HepG2 (cell line): ENCODE measurements around the gene IL2RA. TPM values are rescaled to one million over a fixed set of nuclear protein-coding genes. Genes with fewer than 3 reads are reported as not detected.

Experiments used
- ATF5 ChIP-seq: sonication (generic); formaldehyde crosslinking; IDR thresholded peaks from 2 replicates; pipeline ENCODE4 v1.4.0; 2020; ENCODE audit warnings: mild to moderate bottlenecking, low read depth, missing genetic modification reagents
- CCAR2 ChIP-seq: fragments of 200-400 bp; formaldehyde crosslinking; optimal IDR thresholded peaks from 2 replicates; pipeline ENCODE3; 2018; ENCODE audit warnings: low read depth, mild to moderate bottlenecking, low read length, moderate library complexity
- CREB1 ChIP-seq, 2 experiments: fragments of 450-650 bp in 1 of 2; IDR thresholded peaks; 2 replicates each; pipeline ENCODE4 v1.6.1; 2016 to 2017; ENCODE audit warnings: control low read depth in 1 of 2, mild to moderate bottlenecking in 1 of 2, missing compliant biosample characterization in 1 of 2, missing genetic modification characterization in 1 of 2
- CREB3 ChIP-seq: sonication (generic); formaldehyde crosslinking; IDR thresholded peaks from 2 replicates; pipeline ENCODE4 v1.5.0; 2020; ENCODE audit warnings: missing genetic modification reagents
- DPF2 ChIP-seq: sonication (generic); formaldehyde crosslinking; IDR thresholded peaks from 2 replicates; pipeline ENCODE4 v1.4.0; 2020; ENCODE audit warnings: mild to moderate bottlenecking, low read depth, missing genetic modification reagents, borderline replicate concordance
- ESRRA ChIP-seq: sonication (generic); formaldehyde crosslinking; IDR thresholded peaks from 2 replicates; pipeline ENCODE4 v1.5.1; 2020; ENCODE audit warnings: mild to moderate bottlenecking, low read depth, missing genetic modification reagents
- FOSL2 ChIP-seq: sonication (generic); formaldehyde crosslinking; IDR thresholded peaks from 2 replicates; pipeline ENCODE4 v1.4.0; 2020; ENCODE audit warnings: missing genetic modification reagents
- RBFOX2 ChIP-seq: fragments of 200-400 bp; formaldehyde crosslinking; IDR thresholded peaks from 2 replicates; pipeline ENCODE4 v1.6.1; 2017; ENCODE audit warnings: low read depth, mild to moderate bottlenecking, low read length
- RFX3 ChIP-seq: IDR thresholded peaks from 2 replicates; pipeline ENCODE4 v1.6.1; 2016; ENCODE audit warnings: missing biosample characterization, missing genetic modification reagents
- SOX6 ChIP-seq, 2 experiments: fragments of 450-650 bp in 1 of 2; sonication (generic) in 1 of 2; formaldehyde crosslinking in 1 of 2; IDR thresholded peaks; 2 replicates each; pipeline versions ENCODE4 v1.4.0 to v1.6.1; 2017 to 2020; ENCODE audit warnings: antibody characterized with exemption in 1 of 2, mild to moderate bottlenecking in 1 of 2, missing genetic modification reagents in 1 of 2
- TEAD2 ChIP-seq: sonication (generic); formaldehyde crosslinking; IDR thresholded peaks from 2 replicates; pipeline ENCODE4 v1.9.0; 2021; ENCODE audit warnings: missing genetic modification reagents
- ZBTB10 ChIP-seq: sonication (generic); formaldehyde crosslinking; IDR thresholded peaks from 2 replicates; pipeline ENCODE4 v1.4.0; 2020; ENCODE audit warnings: missing genetic modification reagents, borderline replicate concordance
- ZEB1 ChIP-seq: IDR thresholded peaks from 2 replicates; pipeline ENCODE4 v1.6.1; 2012; ENCODE audit warnings: mild to moderate bottlenecking, low read depth, inconsistent platforms; ENCODE audit not compliant: insufficient replicate concordance
- ZFP36 ChIP-seq: fragments of 150-350 bp; IDR thresholded peaks from 2 replicates; pipeline ENCODE4 v1.6.1; 2018; ENCODE audit warnings: borderline replicate concordance, low read length, low read depth; ENCODE audit not compliant: partially characterized antibody
- ZNF446 ChIP-seq: sonication (generic); formaldehyde crosslinking; IDR thresholded peaks from 2 replicates; pipeline ENCODE4 v1.5.0; 2020; ENCODE audit warnings: mild to moderate bottlenecking, missing genetic modification reagents
- ZNF567 ChIP-seq: sonication (generic); formaldehyde crosslinking; IDR thresholded peaks from 2 replicates; pipeline ENCODE4 v1.8.1; 2023; ENCODE audit warnings: mild to moderate bottlenecking, missing genetic modification reagents, borderline replicate concordance
- polyA plus RNA-seq, 8 experiments: library from polyadenylated mRNA; depleted of rRNA in 3 of 8; stranded (reverse) in 7 of 8; unstranded in 1 of 8; fragments of >200 nt; fragmentation: Illumina TruSeq in 4 of 8; extraction: Trizol in 4 of 8; gene quantifications; 2 replicates each; pipeline versions ENCODE4 v1.2.1 to v1.2.3, GENCODE V29; 2011 to 2016; ENCODE audit warnings: low read depth in 4 of 8, missing spikeins in 1 of 8, mixed read lengths in 1 of 8; ENCODE audit not compliant: insufficient read depth in 1 of 8
- total RNA-seq, 5 experiments: library from RNA; depleted of rRNA; stranded (reverse); fragments of >200 nt; fragmentation: Illumina TruSeq; extraction: Trizol; gene quantifications; 2 replicates each; pipeline ENCODE4 v1.2.3, GENCODE V29; 2016; ENCODE audit warnings: low read depth in 1 of 5
- TF ChIP-seq, protein P1 (sequence below): IDR thresholded peaks from 2 replicates; pipeline ENCODE4 v1.4.0; 2020; ENCODE audit warnings: mild to moderate bottlenecking, missing genetic modification reagents
- TF ChIP-seq, protein P2 (sequence below): IDR thresholded peaks from 2 replicates; pipeline ENCODE4 v1.6.1; 2016

Gene IL2RA
- total and polyA plus RNA-seq, 2 of the 13 experiments (the other 11 are each of a cell fraction or from before 2014, with no cell fraction given) = not detected

DNA sequence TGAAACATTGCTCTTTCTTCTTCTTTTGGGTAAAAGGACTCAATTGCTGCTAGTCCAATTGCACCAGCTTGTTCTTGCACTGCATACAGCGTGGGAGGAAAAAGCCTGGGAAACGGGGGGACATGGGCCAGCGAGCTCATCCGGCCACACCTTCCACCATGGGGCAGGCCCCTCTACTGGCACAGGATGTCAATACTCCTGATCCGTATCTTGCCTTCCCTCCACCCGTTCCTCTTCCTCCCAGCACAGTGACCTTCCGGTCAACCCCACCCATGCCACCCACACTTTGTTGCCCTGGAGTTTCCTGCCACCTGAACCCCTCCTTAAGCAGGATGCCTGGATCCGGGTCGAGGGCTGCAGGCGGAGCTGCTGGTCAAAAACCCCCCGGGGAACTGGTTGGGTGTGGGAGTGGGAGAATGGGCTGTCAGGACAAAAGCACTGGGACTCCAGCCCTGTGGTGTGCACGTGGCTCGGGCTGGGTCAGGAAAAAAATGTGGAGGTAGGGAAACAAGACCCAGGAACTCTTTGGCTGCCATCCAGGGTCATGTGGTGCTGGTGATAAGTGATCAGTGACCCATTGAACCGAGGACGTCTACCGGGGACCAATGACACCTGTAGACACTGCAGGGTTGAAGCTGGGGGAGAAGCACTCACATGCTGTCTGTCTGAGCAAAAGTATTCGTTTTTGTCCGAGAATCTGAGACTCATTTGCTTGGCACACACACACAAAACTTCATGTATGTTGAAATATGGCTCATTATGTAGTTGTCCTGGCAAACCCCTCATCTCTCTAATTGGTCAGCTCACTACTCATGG, 8.1 kb downstream of the IL2RA start (continued):
- TF ChIP-seq ZNF567 (CRISPR knock-in tag) (no peak), ZEB1 (no peak), FOSL2 (no peak), TEAD2 (no peak), ATF5 (CRISPR knock-in tag) (no peak), SOX6 (IDR thresholded peaks at IDR 0.05) (no peak), SOX6 (CRISPR knock-in tag; IDR thresholded peaks at IDR 0.05) (peak; percentile 48; the same call in 1 of the 2 replicates), ZNF446 (no peak), CCAR2 (no peak), ZBTB10 (no peak), RBFOX2 (no peak), CREB3 (no peak), CREB1 (IDR thresholded peaks at IDR 0.05) (no peak), CREB1 (CRISPR knock-in tag; IDR thresholded peaks at IDR 0.05) (no peak), ESRRA (no peak), DPF2 (no peak), ZFP36 (no peak), RFX3 (CRISPR knock-in tag) (no peak)
- TF ChIP-seq, protein P1, sequence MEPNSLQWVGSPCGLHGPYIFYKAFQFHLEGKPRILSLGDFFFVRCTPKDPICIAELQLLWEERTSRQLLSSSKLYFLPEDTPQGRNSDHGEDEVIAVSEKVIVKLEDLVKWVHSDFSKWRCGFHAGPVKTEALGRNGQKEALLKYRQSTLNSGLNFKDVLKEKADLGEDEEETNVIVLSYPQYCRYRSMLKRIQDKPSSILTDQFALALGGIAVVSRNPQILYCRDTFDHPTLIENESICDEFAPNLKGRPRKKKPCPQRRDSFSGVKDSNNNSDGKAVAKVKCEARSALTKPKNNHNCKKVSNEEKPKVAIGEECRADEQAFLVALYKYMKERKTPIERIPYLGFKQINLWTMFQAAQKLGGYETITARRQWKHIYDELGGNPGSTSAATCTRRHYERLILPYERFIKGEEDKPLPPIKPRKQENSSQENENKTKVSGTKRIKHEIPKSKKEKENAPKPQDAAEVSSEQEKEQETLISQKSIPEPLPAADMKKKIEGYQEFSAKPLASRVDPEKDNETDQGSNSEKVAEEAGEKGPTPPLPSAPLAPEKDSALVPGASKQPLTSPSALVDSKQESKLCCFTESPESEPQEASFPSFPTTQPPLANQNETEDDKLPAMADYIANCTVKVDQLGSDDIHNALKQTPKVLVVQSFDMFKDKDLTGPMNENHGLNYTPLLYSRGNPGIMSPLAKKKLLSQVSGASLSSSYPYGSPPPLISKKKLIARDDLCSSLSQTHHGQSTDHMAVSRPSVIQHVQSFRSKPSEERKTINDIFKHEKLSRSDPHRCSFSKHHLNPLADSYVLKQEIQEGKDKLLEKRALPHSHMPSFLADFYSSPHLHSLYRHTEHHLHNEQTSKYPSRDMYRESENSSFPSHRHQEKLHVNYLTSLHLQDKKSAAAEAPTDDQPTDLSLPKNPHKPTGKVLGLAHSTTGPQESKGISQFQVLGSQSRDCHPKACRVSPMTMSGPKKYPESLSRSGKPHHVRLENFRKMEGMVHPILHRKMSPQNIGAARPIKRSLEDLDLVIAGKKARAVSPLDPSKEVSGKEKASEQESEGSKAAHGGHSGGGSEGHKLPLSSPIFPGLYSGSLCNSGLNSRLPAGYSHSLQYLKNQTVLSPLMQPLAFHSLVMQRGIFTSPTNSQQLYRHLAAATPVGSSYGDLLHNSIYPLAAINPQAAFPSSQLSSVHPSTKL (CRISPR knock-in tag) = peak; percentile 54
- TF ChIP-seq, protein P2, sequence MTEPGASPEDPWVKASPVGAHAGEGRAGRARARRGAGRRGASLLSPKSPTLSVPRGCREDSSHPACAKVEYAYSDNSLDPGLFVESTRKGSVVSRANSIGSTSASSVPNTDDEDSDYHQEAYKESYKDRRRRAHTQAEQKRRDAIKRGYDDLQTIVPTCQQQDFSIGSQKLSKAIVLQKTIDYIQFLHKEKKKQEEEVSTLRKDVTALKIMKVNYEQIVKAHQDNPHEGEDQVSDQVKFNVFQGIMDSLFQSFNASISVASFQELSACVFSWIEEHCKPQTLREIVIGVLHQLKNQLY (CRISPR knock-in tag) = peak; percentile 68; the same call in 1 of the 2 replicates
